HG02678 (cell line): Measurements from ENCODE around the gene ACTR1B.
"Not testable (repeated sequence)": the region's sequence is repeated elsewhere in the genome, so short reads cannot be mapped to it uniquely, and the experiment has no call there.

Experiments used
- ATAC-seq: cut with Tn5 transposase; IDR thresholded peaks from one replicate; pipeline ENCODE4 v1.9.1; 2021; ENCODE audit warnings: mild to moderate bottlenecking, moderate library complexity; ENCODE audit not compliant: unreplicated experiment

Gene ACTR1B

GRCh38 chr2:97659256-97660043, 4.4 kb downstream of the ACTR1B start:
- ATAC-seq, result no peak

- ATAC-seq, result no peak
Observed at GRCh38 chr2:97658691-97659157, 5.1 kb downstream of the ACTR1B start.

- no peak for ATAC-seq
Observed at GRCh38 chr2:97657986-97658690, 5.7 kb downstream of the ACTR1B start.

- ATAC-seq, result no peak
Observed at GRCh38 chr2:97656905-97657587, 6.8 kb downstream of the ACTR1B start.

- ATAC-seq, result no peak
Observed at GRCh38 chr2:97656129-97656755, 7.6 kb downstream of the ACTR1B start.

GRCh38 chr2:97654791-97655190, 9.1 kb downstream of the ACTR1B start:
- no peak for ATAC-seq

- ATAC-seq, result no peak
Observed at GRCh38 chr2:97654309-97654708, 9.5 kb downstream of the ACTR1B start.

GRCh38 chr2:97653874-97654273, 10.0 kb downstream of the ACTR1B start:
- ATAC-seq, result no peak

GRCh38 chr2:97653473-97653872, 10.4 kb downstream of the ACTR1B start:
- no peak for ATAC-seq

- no peak for ATAC-seq
Observed at GRCh38 chr2:97651114-97651513, 12.7 kb downstream of the ACTR1B start.

GRCh38 chr2:97646977-97647376, 16.9 kb downstream of the ACTR1B start:
- ATAC-seq, result no peak

GRCh38 chr2:97645695-97646629, 17.9 kb downstream of the ACTR1B start, which contains the start of gene COX5B:
TSS of gene COX5B (plus strand) at chr2:97646062. CDS start at chr2:97646087, 25 bp downstream.
- ATAC-seq, result peak; percentile 96

GRCh38 chr2:97645112-97645694, 18.6 kb downstream of the ACTR1B start:
- peak; percentile 25 for ATAC-seq

- no peak for ATAC-seq
Observed at GRCh38 chr2:97644023-97644717, 19.7 kb downstream of the ACTR1B start.

GRCh38 chr2:97626049-97626430, 37.8 kb downstream of the ACTR1B start:
- not testable (repeated sequence) for ATAC-seq

- ATAC-seq, result not testable (repeated sequence)
Observed at GRCh38 chr2:97625354-97626048, 38.3 kb downstream of the ACTR1B start.

GRCh38 chr2:97622976-97623375, 40.9 kb downstream of the ACTR1B start:
- ATAC-seq, result not testable (repeated sequence)

- not testable (repeated sequence) for ATAC-seq
Observed at GRCh38 chr2:97620492-97620891, 43.4 kb downstream of the ACTR1B start.
